ENCODE results near the gene SUPT20H.

The SUPT20H gene

DNA sequence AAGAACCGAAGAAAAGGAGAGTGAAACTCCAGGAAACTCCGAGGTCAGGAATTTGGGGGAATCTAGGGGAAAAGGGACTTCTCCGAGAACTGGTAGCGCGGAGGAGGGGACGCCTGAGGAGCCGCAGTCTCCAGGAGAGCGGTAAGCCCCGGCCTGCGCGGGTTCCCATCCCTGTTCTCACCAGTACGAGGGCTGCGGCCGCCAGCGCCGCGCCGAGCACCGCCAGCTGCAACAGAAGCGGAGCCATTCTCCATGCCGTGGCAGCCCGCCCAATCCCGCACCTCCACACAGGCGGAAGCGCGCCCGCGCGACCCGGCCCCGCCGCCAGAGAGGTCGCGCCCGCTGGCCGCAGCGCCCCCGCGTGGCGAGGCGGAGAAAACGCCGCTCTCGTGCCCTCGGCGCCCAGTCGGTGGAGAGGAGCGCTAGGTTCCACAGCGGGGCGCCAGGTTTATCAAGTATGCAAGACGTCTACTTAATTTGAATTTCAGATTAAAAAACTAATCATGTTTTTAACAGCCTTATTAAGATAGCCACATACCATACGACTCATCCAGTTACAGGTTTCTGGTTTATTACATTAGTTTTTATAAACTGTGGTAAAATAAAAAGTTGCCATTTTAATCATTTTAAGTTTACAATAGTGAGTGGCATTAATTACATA, 60.3 kb downstream of the SUPT20H start, which contains the start of gene ALG5:
TSS of gene ALG5 (minus strand) at position 287 of the 661 bp plus-strand sequence. CDS start at position 247, 40 bp downstream.
- peak; percentile 95 for DNase-seq (ENCODE audit: low spot score)

DNA sequence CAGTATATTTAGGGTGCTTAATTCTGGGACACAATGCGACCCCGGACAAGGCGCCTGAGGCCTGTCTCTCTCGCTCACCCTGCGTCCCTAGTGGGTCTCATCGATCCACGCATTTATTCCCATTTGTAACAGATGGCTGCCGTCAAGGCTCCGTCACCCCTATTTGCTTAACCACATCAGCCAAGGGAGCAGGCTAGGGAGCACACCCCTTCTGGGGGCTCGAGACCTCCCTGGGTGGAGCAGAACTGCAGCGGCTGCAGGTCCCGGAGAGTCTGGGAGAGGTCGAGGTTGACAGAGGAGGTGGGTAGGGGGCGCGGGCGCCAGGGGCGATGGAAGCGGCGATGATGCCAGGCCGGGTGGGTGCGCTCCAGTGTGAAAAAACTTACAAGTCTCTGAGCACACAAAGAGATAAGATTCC, 60.9 kb downstream of the SUPT20H start:
- peak; percentile 63 for DNase-seq (ENCODE audit: low spot score)

DNA sequence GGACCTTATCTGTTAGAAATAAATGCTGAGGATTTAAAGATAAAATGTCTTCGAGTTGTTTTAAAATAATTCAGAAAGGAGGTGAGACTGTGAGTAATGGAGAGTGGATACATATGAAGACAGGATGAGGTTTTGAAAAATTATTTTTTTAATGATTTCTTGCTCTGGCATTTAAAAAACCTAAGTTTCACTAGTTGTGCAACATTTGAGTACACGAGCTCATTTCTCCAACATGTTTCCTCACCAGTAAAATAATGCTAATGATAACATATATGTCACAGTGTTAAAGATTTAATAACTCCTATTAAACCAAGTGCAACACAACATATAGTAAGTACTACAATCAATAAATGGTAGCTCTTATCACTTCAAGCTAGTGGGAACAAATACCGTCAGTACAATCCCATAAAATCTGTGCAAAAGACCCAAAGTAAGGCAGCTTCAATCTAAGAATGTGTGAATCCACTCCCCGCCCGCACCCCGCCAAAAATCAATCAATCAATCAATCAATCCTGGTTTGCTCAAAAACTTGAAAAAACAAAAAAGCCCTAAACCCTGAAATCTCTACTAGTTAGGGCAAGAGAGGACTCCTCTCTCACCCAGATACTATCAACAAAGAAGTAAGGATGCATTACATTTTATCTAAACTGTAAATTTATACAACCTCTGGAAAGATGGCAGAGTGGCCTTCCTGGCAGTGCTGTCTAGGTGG, 61.6 kb downstream of the SUPT20H start:
- no peak for DNase-seq (ENCODE audit: low spot score)

DNA sequence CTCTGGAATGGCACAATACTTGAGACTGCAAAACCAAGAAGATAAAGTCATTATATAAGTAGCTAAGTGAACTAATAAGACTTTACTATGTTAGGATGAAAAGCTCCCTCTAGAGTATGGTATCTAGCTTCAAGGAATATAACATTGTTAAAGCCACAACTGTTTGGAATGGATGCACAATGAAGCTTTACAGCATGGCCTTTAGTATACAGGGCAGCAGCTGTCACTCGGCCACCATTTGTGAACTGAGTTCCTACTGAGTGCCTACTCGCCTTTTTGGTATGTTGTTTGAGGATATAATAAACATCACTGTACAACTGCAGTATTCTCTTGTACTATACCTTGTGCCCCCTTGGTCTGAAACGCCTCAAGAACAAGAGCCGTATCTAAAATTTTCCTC, 67.1 kb downstream of the SUPT20H start:
- DNase-seq (ENCODE audit: low spot score), result no peak

DNA sequence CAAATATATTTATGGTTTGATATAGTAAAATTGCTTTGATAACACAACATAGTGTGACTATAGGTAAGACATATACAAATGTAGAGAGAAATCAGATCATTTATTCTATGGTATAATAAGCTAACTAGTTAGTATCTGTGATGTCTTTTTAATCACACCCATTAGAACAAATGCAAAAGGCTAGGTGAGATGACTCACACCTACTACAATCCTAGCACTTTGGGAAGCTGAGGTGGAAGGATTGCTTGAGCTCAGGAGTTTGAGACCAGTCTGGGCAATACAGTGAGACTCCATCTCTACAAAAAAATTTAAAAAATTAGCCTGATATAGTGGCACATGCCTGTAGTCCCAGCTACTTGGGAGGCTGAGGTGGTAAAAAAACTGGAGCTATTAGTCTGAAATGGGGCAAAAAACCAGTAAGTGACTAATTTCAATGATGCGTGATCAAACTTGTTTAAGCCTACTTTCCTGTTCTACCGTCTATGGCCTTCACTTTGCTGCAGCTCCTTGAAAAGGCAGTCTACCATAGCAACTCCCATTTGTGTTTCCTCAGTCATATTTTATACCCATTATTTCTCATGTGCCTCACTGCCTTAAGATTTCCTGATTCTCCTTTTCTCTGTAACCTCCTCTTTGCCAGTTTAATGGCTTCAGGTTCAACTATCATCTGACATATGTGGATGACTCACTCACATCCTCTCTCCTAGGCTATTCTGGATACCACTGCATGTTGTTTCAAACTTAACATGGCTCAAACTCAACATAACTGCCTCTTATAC, 72.8 kb downstream of the SUPT20H start:
- no peak for DNase-seq (ENCODE audit: low spot score)

DNA sequence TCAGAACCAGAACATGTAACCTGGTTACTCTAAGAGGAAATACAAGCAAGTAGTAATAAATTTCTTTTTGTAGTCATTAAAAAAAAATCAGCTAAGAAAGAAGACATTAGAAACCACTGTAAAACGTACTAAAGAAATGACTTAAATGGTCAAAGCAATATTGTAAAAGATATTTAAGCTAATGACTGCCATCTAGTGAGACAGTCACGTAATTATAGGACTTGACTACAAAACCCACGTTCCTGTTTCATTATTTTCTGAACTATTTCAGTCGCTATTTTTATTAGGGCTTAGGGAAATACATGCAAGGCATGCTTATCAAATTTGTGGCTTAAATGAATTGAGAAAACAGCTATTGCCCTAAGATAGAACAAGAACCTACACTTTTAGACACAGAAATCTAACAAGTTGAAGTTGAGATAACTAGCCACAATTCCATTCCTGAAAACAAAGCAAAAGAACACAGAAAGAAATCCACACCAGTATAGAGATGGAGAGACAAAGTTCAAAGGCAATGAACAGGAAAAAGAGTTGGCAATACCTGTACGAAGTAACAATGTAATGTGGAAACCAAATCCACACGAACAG, 78.2 kb downstream of the SUPT20H start:
- no peak for DNase-seq (ENCODE audit: low spot score)

DNA sequence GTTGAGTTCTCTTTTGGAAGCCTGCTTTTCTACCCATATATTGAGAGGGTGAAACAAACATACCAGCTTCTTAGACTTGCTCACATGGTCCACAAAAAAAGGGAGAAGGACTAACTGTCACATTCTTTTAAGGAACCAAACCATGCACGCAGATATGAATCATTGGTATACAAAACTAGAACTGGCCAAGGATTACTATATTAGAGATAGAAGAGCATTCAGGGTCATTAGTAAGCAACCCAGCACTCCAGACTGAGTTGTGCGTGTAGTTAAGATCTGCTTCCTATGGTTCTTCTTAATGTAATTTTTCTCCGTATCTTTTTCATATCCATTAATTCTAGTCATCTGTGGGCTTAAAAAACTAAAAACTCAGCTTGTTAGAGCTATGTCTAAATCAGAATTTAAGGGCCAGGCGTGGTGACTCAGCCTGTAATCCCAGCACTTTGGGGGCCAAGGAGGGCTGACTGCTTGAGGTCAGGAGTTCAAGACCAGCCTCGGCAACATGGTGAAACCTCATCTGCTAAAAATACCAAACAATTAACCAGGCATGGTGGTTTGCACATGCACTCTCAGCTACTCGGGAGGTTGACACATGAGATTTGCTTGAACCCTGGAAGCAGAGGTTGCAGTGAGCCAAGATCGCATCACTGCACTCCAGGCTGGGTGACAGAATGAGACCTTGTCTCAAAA, 80.0 kb downstream of the SUPT20H start:
- DNase-seq (ENCODE audit: low spot score), result no peak

DNA sequence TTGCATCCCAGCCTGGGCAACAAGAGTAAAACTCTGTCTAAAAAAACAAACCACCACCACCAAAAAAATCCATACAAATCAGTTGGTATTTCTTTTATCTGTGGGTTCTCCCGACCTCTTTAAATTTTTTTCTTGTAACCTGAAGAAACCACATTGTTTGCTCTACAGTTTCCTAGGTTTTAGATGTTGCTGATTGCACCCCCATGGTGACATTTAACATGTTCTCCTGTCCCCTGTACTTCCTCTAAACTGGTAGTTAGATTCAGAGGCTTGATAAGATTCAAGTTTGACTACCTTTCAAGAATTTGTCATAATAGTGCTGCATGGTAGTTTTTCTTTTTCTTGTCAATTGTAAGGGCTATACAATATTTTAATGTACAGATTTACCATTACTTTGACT, 84.3 kb downstream of the SUPT20H start:
- DNase-seq (ENCODE audit: low spot score), result no peak

DNA sequence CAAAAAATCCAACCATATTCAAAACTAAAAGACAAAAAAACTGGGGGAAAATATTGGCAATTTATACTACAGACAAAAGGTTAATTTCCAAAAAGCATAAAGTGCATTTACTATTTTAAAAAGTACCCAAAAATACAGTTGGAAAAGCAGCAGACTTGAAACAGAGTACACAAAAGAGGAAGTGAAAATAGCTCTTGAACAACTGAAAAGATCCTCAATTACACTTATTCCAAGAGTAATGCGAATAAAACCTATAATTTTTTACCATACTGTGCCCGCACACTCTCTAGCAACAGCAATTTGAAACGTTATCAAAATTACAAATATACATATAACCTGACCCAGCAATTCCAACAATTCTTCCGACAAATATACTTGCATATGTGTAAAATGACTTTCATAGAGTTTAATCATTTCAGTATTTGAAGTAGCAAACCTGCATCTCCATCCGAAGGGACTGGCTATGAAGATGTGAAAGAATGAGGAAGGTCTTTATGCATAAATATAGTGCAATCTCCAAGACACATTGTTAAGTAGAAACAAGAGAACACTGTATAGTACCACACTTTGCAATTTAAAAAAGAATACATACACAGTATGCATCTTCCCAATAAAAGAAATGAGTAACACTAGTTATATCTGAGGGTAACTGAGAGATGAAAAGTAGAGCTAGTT, 85.7 kb downstream of the SUPT20H start:
- no peak for DNase-seq (ENCODE audit: low spot score)

DNA sequence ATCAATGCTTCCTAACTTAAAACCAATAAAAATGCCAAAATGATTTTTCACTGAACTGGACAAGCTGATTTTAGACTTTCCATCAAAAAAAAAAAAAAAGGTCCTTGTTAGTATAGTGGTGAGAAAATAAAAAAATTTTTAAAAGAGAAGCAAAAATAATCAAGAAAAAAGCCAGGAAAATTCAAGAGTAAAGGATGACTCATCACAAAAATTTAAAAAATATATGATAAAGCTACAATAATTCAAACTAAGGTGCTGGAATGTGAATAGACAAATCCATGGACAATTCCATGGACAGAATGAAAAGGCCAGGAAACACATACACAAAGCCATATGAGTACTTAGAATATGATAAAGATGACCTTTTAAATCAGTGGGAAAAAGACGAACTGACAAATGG, 86.5 kb downstream of the SUPT20H start:
- DNase-seq (ENCODE audit: low spot score), result no peak

DNA sequence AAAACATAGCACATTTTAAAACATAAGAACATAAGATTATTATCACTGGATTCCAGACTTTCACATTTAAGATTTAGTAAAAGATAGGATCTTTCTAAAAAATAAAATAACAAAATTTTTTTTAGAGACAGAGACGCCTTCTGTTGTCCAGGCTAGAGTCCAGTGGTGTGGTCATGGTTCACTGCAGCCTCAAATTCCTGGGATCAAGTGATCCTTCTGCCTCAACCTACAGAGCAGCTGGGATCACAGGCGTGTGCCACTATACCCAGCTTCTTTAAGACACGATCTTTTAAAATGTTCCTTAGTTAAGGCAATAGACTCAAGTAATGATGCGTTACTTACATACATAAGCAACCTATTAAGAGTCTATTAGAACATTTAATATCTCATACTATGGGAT, 93.1 kb downstream of the SUPT20H start:
- DNase-seq (ENCODE audit: low spot score), result no peak

DNA sequence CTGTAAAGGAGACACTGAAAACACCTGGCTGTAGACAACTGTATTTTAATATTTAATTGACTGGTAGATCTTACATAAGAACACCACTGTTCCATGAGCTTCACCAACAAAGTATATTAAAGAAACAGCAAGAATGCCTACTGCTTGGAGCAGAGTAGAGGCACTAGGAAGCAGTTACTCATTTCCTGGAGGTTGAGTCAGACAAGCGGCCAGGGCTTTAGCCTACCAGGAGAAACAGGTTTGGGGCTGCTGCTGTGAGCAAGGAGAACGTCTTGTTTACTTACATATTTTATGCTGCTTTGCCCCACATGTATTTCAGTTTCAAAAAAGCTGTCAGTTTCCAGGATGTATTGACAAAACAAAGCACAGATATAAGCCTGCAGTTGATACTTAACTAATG, 93.7 kb downstream of the SUPT20H start:
- no peak for DNase-seq (ENCODE audit: low spot score)

DNA sequence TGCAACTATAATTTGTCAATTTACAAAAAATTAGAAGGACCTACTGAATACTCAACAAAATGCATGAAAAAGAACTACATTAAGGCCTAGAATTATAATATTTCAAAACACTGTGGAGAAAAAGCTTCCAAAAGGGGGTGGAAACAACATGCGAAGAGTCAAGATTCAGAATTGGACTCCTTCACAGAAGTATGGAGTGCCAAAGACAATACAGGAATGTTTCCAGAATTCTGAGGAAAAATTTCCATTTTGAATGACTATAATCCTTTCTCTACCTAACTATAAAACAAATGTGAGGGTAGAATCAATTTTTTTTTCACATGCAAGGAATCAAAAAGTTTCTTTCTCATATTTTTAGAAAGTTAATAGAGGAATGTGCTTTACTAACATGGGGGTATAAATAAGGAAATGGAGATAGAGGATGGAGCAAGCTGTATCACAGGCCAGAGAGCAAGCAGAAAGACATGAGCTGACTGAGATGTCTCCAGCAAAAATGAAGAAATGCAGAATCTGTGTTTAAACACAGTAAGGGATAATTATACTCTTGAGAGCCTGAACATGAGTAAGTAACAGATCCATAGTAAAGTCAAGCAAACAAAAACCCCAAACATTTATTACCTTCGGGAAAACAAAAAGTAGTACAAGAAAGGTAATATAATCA, 99.9 kb downstream of the SUPT20H start:
- DNase-seq (ENCODE audit: low spot score), result no peak

Data from ecto neural progenitor cell (in vitro differentiated cells).